Measurements from ENCODE around the gene ATCAY. TPM values are rescaled to one million over a fixed set of nuclear protein-coding genes. Genes with fewer than 3 reads are reported as not detected.

The ATCAY gene
- total RNA-seq, 2 experiments from 2014 or later: not detected

GRCh38 chr19:3842948-3843347 lies 37.5 kb upstream of the ATCAY start:
- POLR2A ChIA-PET: no interaction called here
- DNase-seq: no peak
- Mint-ChIP-seq H3K36me3 (ENCODE audit: low read depth) (peaks cover 1% of the 10 kb centered on the region), H3K9me3 (peaks cover 6% of the 10 kb centered on the region), H3K27ac (no peak overlapping the region), H3K4me1 (no peaks in the 10 kb centered on the region), H3K27me3 (peaks cover 1% of the 10 kb centered on the region), H3K4me3 (no peak overlapping the region)
- CTCF ChIA-PET: no interaction called here

- ChIA-PET CTCF (interaction anchor here (0.6 kb wide), 1 partner anchor 18 kb away, joined by 3 read pairs; no protein-coding TSS in a partner anchor), POLR2A (no interaction called here)
- Mint-ChIP-seq H3K27ac (no peak overlapping the region), H3K4me1 (no peaks in the 10 kb centered on the region), H3K27me3 (peaks cover 1% of the 10 kb centered on the region), H3K4me3 (no peak overlapping the region), H3K36me3 (ENCODE audit: low read depth) (no peaks in the 10 kb centered on the region), H3K9me3 (no peaks in the 10 kb centered on the region)
- DNase-seq: no peak
Observed at GRCh38 chr19:3844596-3844995, 35.9 kb upstream of the ATCAY start.

GRCh38 chr19:3849092-3849491 lies 31.4 kb upstream of the ATCAY start:
- ChIA-PET POLR2A (no interaction called here), CTCF (interaction anchor here (0.8 to 1.5 kb wide), 4 partner anchors 17 to 183 kb away, joined by 3 to 6 read pairs (median 3); partner anchors contain the start of gene MRPL54)
- Mint-ChIP-seq H3K9me3 (peaks cover 9% of the 10 kb centered on the region), H3K27ac (no peak overlapping the region), H3K36me3 (ENCODE audit: low read depth) (peaks cover 3% of the 10 kb centered on the region), H3K4me3 (no peak overlapping the region), H3K4me1 (no peaks in the 10 kb centered on the region), H3K27me3 (peaks cover 1% of the 10 kb centered on the region)
- peak; percentile 54 for DNase-seq

- H3K27me3 Mint-ChIP-seq: peaks cover 1% of the 10 kb centered on the region
Observed at GRCh38 chr19:3849787-3850186, 30.7 kb upstream of the ATCAY start.

GRCh38 chr19:3850320-3850972 lies 30.0 kb upstream of the ATCAY start:
- DNase-seq: no peak
- Mint-ChIP-seq H3K36me3 (ENCODE audit: low read depth) (peaks cover 3% of the 10 kb centered on the region), H3K4me1 (no peaks in the 10 kb centered on the region), H3K4me3 (no peak overlapping the region), H3K27me3 (peaks cover 1% of the 10 kb centered on the region), H3K9me3 (peaks cover 9% of the 10 kb centered on the region), H3K27ac (no peak overlapping the region)
- ChIA-PET CTCF (no interaction called here), POLR2A (no interaction called here)

More at GRCh38 chr19:3849787-3850186, 30.7 kb upstream of the ATCAY start:
- no peak for DNase-seq
- ChIA-PET CTCF (interaction anchor here (1.2 to 1.5 kb wide), 2 partner anchors 17 to 183 kb away, joined by 3 to 6 read pairs; no protein-coding TSS in a partner anchor), POLR2A (no interaction called here)
- H3K4me1 Mint-ChIP-seq: no peaks in the 10 kb centered on the region
- H3K9me3 Mint-ChIP-seq: peaks cover 9% of the 10 kb centered on the region
- H3K36me3 Mint-ChIP-seq (ENCODE audit: low read depth): peaks cover 3% of the 10 kb centered on the region
- H3K4me3 Mint-ChIP-seq: no peak overlapping the region
- H3K27ac Mint-ChIP-seq: no peak overlapping the region

- peaks cover 3% of the 10 kb centered on the region for H3K36me3 Mint-ChIP-seq (ENCODE audit: low read depth)
- no peaks in the 10 kb centered on the region for H3K4me1 Mint-ChIP-seq
- CTCF ChIA-PET: interaction anchor here (0.7 kb wide), 1 partner anchor 1000 kb away, joined by 3 read pairs; no protein-coding TSS in a partner anchor
- peaks cover 9% of the 10 kb centered on the region for H3K9me3 Mint-ChIP-seq
- DNase-seq: no peak
- H3K27me3 Mint-ChIP-seq: no peaks in the 10 kb centered on the region
- POLR2A ChIA-PET: no interaction called here
- no peak overlapping the region for H3K4me3 Mint-ChIP-seq
- H3K27ac Mint-ChIP-seq: no peak overlapping the region
Observed at GRCh38 chr19:3851254-3852176, 29.0 kb upstream of the ATCAY start.

- no peaks in the 10 kb centered on the region for H3K27me3 Mint-ChIP-seq
- peaks cover 3% of the 10 kb centered on the region for H3K36me3 Mint-ChIP-seq (ENCODE audit: low read depth)
- H3K27ac Mint-ChIP-seq: no peak overlapping the region
- POLR2A ChIA-PET: no interaction called here
- H3K9me3 Mint-ChIP-seq: peaks cover 9% of the 10 kb centered on the region
- CTCF ChIA-PET: interaction anchor here (0.7 kb wide), 1 partner anchor 1000 kb away, joined by 3 read pairs; no protein-coding TSS in a partner anchor
- no peak for DNase-seq
- H3K4me3 Mint-ChIP-seq: no peak overlapping the region
- H3K4me1 Mint-ChIP-seq: no peaks in the 10 kb centered on the region
Observed at GRCh38 chr19:3852177-3852511, 28.3 kb upstream of the ATCAY start.

- Mint-ChIP-seq H3K9me3 (peaks cover 9% of the 10 kb centered on the region), H3K27me3 (no peaks in the 10 kb centered on the region), H3K4me3 (no peak overlapping the region), H3K4me1 (no peaks in the 10 kb centered on the region), H3K27ac (no peak overlapping the region), H3K36me3 (ENCODE audit: low read depth) (peaks cover 3% of the 10 kb centered on the region)
- DNase-seq: no peak
- ChIA-PET CTCF (interaction anchor here (0.6 to 0.7 kb wide), 2 partner anchors 140 to 1001 kb away, joined by 3 read pairs; no protein-coding TSS in a partner anchor), POLR2A (no interaction called here)
Observed at GRCh38 chr19:3852614-3853254, 27.8 kb upstream of the ATCAY start.

- ChIA-PET POLR2A (no interaction called here), CTCF (no interaction called here)
- Mint-ChIP-seq H3K9me3 (peaks cover 7% of the 10 kb centered on the region), H3K27me3 (no peaks in the 10 kb centered on the region), H3K27ac (no peak overlapping the region), H3K4me1 (no peaks in the 10 kb centered on the region), H3K36me3 (ENCODE audit: low read depth) (peaks cover 3% of the 10 kb centered on the region), H3K4me3 (no peak overlapping the region)
- no peak for DNase-seq
Observed at GRCh38 chr19:3855320-3855719, 25.2 kb upstream of the ATCAY start.

- Mint-ChIP-seq H3K36me3 (ENCODE audit: low read depth) (no peaks in the 10 kb centered on the region), H3K4me3 (no peak overlapping the region), H3K27me3 (no peaks in the 10 kb centered on the region), H3K27ac (no peak overlapping the region), H3K9me3 (no peaks in the 10 kb centered on the region), H3K4me1 (no peaks in the 10 kb centered on the region)
- POLR2A ChIA-PET: no interaction called here
- no peak for DNase-seq
- CTCF ChIA-PET: interaction anchor here (0.7 kb wide), 1 partner anchor 832 kb away, joined by 3 read pairs; no protein-coding TSS in a partner anchor
Observed at GRCh38 chr19:3857449-3858003, 23.0 kb upstream of the ATCAY start.

GRCh38 chr19:3860499-3860898 lies 20.0 kb upstream of the ATCAY start:
- no peak overlapping the region for H3K4me3 Mint-ChIP-seq
- H3K4me1 Mint-ChIP-seq: no peaks in the 10 kb centered on the region
- no peak overlapping the region for H3K27ac Mint-ChIP-seq
- POLR2A ChIA-PET: no interaction called here
- no peak for DNase-seq
- H3K9me3 Mint-ChIP-seq: no peaks in the 10 kb centered on the region
- CTCF ChIA-PET: no interaction called here
- no peaks in the 10 kb centered on the region for H3K27me3 Mint-ChIP-seq
- H3K36me3 Mint-ChIP-seq (ENCODE audit: low read depth): no peaks in the 10 kb centered on the region

GRCh38 chr19:3862826-3863500 lies 17.5 kb upstream of the ATCAY start:
- no peaks in the 10 kb centered on the region for H3K36me3 Mint-ChIP-seq (ENCODE audit: low read depth)
- ChIA-PET CTCF (no interaction called here), POLR2A (no interaction called here)
- no peaks in the 10 kb centered on the region for H3K4me1 Mint-ChIP-seq
- no peak overlapping the region for H3K4me3 Mint-ChIP-seq
- H3K27me3 Mint-ChIP-seq: peaks cover 17% of the 10 kb centered on the region
- DNase-seq: no peak
- H3K27ac Mint-ChIP-seq: no peak overlapping the region
- no peaks in the 10 kb centered on the region for H3K9me3 Mint-ChIP-seq
